ENCODE measurements around the gene SEC16A. TPM values are rescaled to one million over a fixed set of nuclear protein-coding genes. Genes with fewer than 3 reads are reported as not detected.

Gene SEC16A
- total and polyA plus RNA-seq, 4 donors, result 11.1 to 61.0 (median 58.1) TPM

GRCh38 chr9:136507992-136508375, 25.1 kb upstream of the SEC16A start:
- intact Hi-C loops (cut with DNase I), result no loop called here
- 91 to 92% methylated on average over 23 of the region's 23 CpGs for WGBS, 2 donors
- Histone ChIP-seq H3K27ac (ENCODE audit: low read depth in 1 of 2, low read length in 2 of 2) (no peak overlapping the region), H3K4me3 (ENCODE audit: low read length in 2 of 2) (no peak overlapping the region), H3K36me3 (ENCODE audit: control insufficient read depth in 1 of 2, insufficient read depth in 2 of 2, low read length in 1 of 2) (peaks cover 0 to 8% of the 10 kb centered on the region in 2 donors), H3K9me3 (ENCODE audit: control insufficient read depth, low read length) (no peaks in the 10 kb centered on the region), H3K4me1 (ENCODE audit: control insufficient read depth in 1 of 2, insufficient read depth in 2 of 2, low read length in 2 of 2) (no peaks in the 10 kb centered on the region), H3K27me3 (ENCODE audit: control insufficient read depth in 1 of 2, insufficient read depth in 2 of 2, low read length in 1 of 2) (no peaks in the 10 kb centered on the region)
- DNase-seq (no peak), ATAC-seq (ENCODE audit: low FRiP score) (no peak)

DNA sequence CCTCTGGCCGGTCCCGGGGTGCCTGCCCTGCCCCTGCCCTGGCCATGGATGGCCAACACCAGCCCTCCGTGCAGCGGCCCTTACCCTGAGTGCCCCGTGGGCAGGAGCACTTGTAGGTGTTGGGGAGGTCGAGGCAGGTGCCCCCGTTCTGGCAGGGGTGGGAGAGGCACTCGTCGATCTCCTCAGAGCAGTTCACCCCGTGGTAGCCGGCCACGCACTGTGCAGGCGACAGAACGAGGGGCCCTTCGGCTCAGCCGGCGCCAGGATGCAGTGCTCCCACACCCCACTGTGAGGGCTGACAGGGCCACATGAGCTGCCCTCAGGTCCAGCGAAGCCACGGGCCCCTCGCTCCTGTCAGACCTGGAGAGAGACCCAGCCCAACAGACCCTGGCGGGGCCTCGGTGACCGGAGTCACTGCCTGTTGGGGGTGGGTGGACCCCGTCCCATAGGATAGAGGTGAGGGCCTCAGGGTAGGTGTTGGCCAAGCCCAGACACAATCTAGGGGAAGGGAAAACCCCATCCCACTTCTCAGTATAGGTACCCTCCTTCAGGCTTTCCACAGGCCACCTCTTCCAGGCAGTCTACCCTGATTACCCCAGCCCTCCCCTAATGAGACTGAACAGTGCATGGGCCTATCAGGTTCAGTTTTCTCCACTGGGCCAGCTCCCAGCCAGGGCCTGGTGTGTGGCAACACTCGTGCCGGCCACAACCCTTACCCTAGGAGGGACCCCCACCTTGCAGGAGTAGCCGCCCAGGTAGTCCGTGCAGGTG, 24.6 kb upstream of the SEC16A start:
- WGBS, 2 donors, result 88 to 89% methylated on average over 28 of the region's 28 CpGs
- no peak overlapping the region for H3K4me3 ChIP-seq (ENCODE audit: low read length in 2 of 2)
- no peaks in the 10 kb centered on the region for H3K9me3 ChIP-seq (ENCODE audit: control insufficient read depth, low read length)
- intact Hi-C loops (cut with DNase I), result no loop called here
- no peaks in the 10 kb centered on the region for H3K27me3 ChIP-seq (ENCODE audit: control insufficient read depth in 1 of 2, insufficient read depth in 2 of 2, low read length in 1 of 2)
- no peak overlapping the region for H3K27ac ChIP-seq (ENCODE audit: low read depth in 1 of 2, low read length in 2 of 2)
- no peaks in the 10 kb centered on the region for H3K4me1 ChIP-seq (ENCODE audit: control insufficient read depth in 1 of 2, insufficient read depth in 2 of 2, low read length in 2 of 2)
- DNase-seq (no peak), ATAC-seq (ENCODE audit: low FRiP score) (no peak)
- H3K36me3 ChIP-seq (ENCODE audit: control insufficient read depth in 1 of 2, insufficient read depth in 2 of 2, low read length in 1 of 2), result peaks cover 0 to 8% of the 10 kb centered on the region in 2 donors

DNA sequence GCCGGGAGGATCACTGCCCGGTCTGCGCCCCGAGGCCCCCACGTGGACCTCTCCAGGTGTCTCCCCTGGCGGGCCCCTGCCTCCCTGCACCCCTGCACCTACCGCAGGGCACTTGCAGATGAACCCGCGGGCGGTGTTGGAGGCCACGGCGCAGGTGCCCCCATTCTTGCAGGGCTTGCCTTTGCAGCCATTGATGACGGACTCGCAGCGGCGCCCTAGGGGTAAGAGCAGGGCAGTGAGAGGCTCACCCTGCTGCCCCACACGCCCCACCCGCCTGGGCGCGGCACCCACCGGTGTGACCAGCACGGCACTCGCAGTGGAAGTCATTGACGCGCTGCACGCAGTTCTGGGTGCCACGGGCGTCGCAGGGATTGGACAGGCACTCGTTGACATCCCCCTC, 23.6 kb upstream of the SEC16A start:
- no peaks in the 10 kb centered on the region for H3K4me1 ChIP-seq (ENCODE audit: control insufficient read depth in 1 of 2, insufficient read depth in 2 of 2, low read length in 2 of 2)
- 92 to 95% methylated on average over 30 of the region's 30 CpGs for WGBS, 2 donors
- H3K27me3 ChIP-seq (ENCODE audit: control insufficient read depth in 1 of 2, insufficient read depth in 2 of 2, low read length in 1 of 2), result no peaks in the 10 kb centered on the region
- intact Hi-C loops (cut with DNase I), result no loop called here
- DNase-seq (no peak), ATAC-seq (ENCODE audit: low FRiP score) (no peak)
- H3K4me3 ChIP-seq (ENCODE audit: low read length in 2 of 2), result no peak overlapping the region
- H3K36me3 ChIP-seq (ENCODE audit: control insufficient read depth in 1 of 2, insufficient read depth in 2 of 2, low read length in 1 of 2), result peaks cover 0 to 8% of the 10 kb centered on the region in 2 donors
- H3K9me3 ChIP-seq (ENCODE audit: control insufficient read depth, low read length), result no peaks in the 10 kb centered on the region
- H3K27ac ChIP-seq (ENCODE audit: low read depth in 1 of 2, low read length in 2 of 2), result no peak overlapping the region

GRCh38 chr9:136505406-136506403, 22.9 kb upstream of the SEC16A start:
- Histone ChIP-seq H3K27ac (ENCODE audit: low read depth in 1 of 2, low read length in 2 of 2) (no peak overlapping the region), H3K4me1 (ENCODE audit: control insufficient read depth in 1 of 2, insufficient read depth in 2 of 2, low read length in 2 of 2) (no peaks in the 10 kb centered on the region), H3K9me3 (ENCODE audit: control insufficient read depth, low read length) (no peaks in the 10 kb centered on the region), H3K36me3 (ENCODE audit: control insufficient read depth in 1 of 2, insufficient read depth in 2 of 2, low read length in 1 of 2) (peaks cover 0 to 8% of the 10 kb centered on the region in 2 donors), H3K27me3 (ENCODE audit: control insufficient read depth in 1 of 2, insufficient read depth in 2 of 2, low read length in 1 of 2) (no peaks in the 10 kb centered on the region), H3K4me3 (ENCODE audit: low read length in 2 of 2) (no peak overlapping the region)
- no peak for ATAC-seq (ENCODE audit: low FRiP score)
- DNase-seq, result no peak
- intact Hi-C loops (cut with DNase I), result no loop called here
- WGBS, 2 donors, result 91 to 93% methylated on average over 51 of the region's 51 CpGs

- H3K36me3 ChIP-seq (ENCODE audit: control insufficient read depth in 1 of 2, insufficient read depth in 2 of 2, low read length in 1 of 2), result peaks cover 0 to 11% of the 10 kb centered on the region in 2 donors
- WGBS, 2 donors, result 92% methylated on average over 66 to 68 of the region's 68 CpGs
Observed at GRCh38 chr9:136504512-136505348, 21.9 kb upstream of the SEC16A start.

DNA sequence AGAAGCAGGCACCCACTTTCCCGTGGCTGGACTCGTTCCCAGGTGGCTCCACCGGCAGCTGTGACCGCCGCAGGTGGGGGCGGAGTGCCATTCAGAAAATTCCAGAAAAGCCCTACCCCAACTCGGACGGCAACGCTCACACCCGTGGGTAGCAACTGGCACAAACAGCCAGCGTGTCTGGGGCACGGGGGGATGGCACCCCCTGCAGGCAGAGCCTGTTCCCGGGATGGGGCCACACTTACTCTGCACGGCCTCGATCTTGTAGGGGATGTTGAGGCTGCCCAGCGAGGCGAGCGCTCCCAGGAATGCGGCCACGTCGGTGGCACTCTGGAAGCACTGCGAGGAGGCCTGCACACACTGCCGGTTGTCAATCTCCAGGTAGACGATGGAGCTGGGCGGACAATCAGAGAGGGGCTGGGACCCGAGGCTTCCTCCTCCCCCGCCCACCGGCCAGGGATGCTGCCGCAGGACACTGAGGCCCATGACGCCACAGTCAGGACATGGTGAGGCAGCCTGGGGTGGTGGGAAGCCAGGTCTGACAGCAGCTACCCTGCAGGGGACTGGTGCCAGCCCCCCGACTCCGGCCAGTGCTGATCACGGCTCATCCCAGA, 20.2 kb upstream of the SEC16A start:
- no peak overlapping the region for H3K4me3 ChIP-seq (ENCODE audit: low read length in 2 of 2)
- H3K36me3 ChIP-seq (ENCODE audit: control insufficient read depth in 1 of 2, insufficient read depth in 2 of 2, low read length in 1 of 2), result peaks cover 0 to 12% of the 10 kb centered on the region in 2 donors
- H3K9me3 ChIP-seq (ENCODE audit: control insufficient read depth, low read length), result no peaks in the 10 kb centered on the region
- no peaks in the 10 kb centered on the region for H3K27me3 ChIP-seq (ENCODE audit: control insufficient read depth in 1 of 2, insufficient read depth in 2 of 2, low read length in 1 of 2)
- ATAC-seq (ENCODE audit: low FRiP score), result no peak
- no peak overlapping the region for H3K27ac ChIP-seq (ENCODE audit: low read depth in 1 of 2, low read length in 2 of 2)
- WGBS, 2 donors, result 87% methylated on average over 31 to 33 of the region's 33 CpGs
- no peak for DNase-seq
- intact Hi-C loops (cut with DNase I), result no loop called here
- H3K4me1 ChIP-seq (ENCODE audit: control insufficient read depth in 1 of 2, insufficient read depth in 2 of 2, low read length in 2 of 2), result no peaks in the 10 kb centered on the region

More at GRCh38 chr9:136504512-136505348, 21.9 kb upstream of the SEC16A start:
- DNase-seq (no peak), ATAC-seq (ENCODE audit: low FRiP score) (no peak)
- Histone ChIP-seq H3K9me3 (ENCODE audit: control insufficient read depth, low read length) (no peaks in the 10 kb centered on the region), H3K4me3 (ENCODE audit: low read length in 2 of 2) (no peak overlapping the region), H3K27me3 (ENCODE audit: control insufficient read depth in 1 of 2, insufficient read depth in 2 of 2, low read length in 1 of 2) (no peaks in the 10 kb centered on the region), H3K27ac (ENCODE audit: low read depth in 1 of 2, low read length in 2 of 2) (no peak overlapping the region), H3K4me1 (ENCODE audit: control insufficient read depth in 1 of 2, insufficient read depth in 2 of 2, low read length in 2 of 2) (no peaks in the 10 kb centered on the region)
- intact Hi-C loops (cut with DNase I), result no loop called here

DNA sequence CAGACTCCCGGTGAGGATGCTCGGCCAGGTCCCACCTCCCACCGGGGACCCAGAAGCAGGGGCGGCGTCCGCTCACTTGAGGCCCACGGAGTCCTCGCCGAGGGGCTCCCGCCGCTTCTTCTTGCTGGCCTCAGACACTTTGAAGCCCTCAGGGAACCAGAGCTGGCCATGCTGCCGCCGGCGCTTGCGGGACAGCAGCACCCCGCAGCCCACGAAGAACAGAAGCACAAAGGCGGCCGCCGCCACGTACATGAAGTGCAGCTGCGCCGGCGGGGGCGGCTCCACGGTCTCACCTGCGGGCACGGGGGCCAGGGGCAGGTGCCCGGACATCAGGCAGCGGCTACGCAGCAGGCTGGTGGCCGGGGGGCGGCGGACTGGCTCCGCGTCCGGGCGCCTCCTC, 19.4 kb upstream of the SEC16A start:
- Histone ChIP-seq H3K27me3 (ENCODE audit: control insufficient read depth in 1 of 2, insufficient read depth in 2 of 2, low read length in 1 of 2) (no peaks in the 10 kb centered on the region), H3K4me3 (ENCODE audit: low read length in 2 of 2) (no peak overlapping the region), H3K27ac (ENCODE audit: low read depth in 1 of 2, low read length in 2 of 2) (no peak overlapping the region), H3K36me3 (ENCODE audit: control insufficient read depth in 1 of 2, insufficient read depth in 2 of 2, low read length in 1 of 2) (peaks cover 0 to 11% of the 10 kb centered on the region in 2 donors), H3K4me1 (ENCODE audit: control insufficient read depth in 1 of 2, insufficient read depth in 2 of 2, low read length in 2 of 2) (no peaks in the 10 kb centered on the region), H3K9me3 (ENCODE audit: control insufficient read depth, low read length) (no peaks in the 10 kb centered on the region)
- WGBS, 2 donors, result 96 to 97% methylated on average over 30 to 38 of the region's 38 CpGs
- DNase-seq (no peak), ATAC-seq (ENCODE audit: low FRiP score) (no peak)
- intact Hi-C loops (cut with DNase I), result no loop called here

- Histone ChIP-seq H3K9me3 (ENCODE audit: control insufficient read depth, low read length) (no peaks in the 10 kb centered on the region), H3K27me3 (ENCODE audit: control insufficient read depth in 1 of 2, insufficient read depth in 2 of 2, low read length in 1 of 2) (no peaks in the 10 kb centered on the region), H3K4me3 (ENCODE audit: low read length in 2 of 2) (no peak overlapping the region), H3K4me1 (ENCODE audit: control insufficient read depth in 1 of 2, insufficient read depth in 2 of 2, low read length in 2 of 2) (no peaks in the 10 kb centered on the region), H3K36me3 (ENCODE audit: control insufficient read depth in 1 of 2, insufficient read depth in 2 of 2, low read length in 1 of 2) (peaks cover 0 to 14% of the 10 kb centered on the region in 2 donors), H3K27ac (ENCODE audit: low read depth in 1 of 2, low read length in 2 of 2) (no peak overlapping the region)
- ATAC-seq (ENCODE audit: low FRiP score), result no peak
- intact Hi-C loops (cut with DNase I), result no loop called here
- no peak for DNase-seq
- 91% methylated on average over 23 of the region's 23 CpGs for WGBS, 2 donors
Observed at GRCh38 chr9:136501686-136502085, 18.8 kb upstream of the SEC16A start.
